Inflammatory macrophage treated with lipopolysaccharide for 1 hour (primary cell): ENCODE data around the gene EFCC1.
"Not testable (repeated sequence)": the region's sequence is repeated elsewhere in the genome, so short reads cannot be mapped to it uniquely, and the experiment has no call there.

Experiments
- DNase-seq, 2 donors: peaks; one replicate each; pipeline ENCODE4 v3.0.0-alpha.2; 2020 to 2022

EFCC1 gene

DNA sequence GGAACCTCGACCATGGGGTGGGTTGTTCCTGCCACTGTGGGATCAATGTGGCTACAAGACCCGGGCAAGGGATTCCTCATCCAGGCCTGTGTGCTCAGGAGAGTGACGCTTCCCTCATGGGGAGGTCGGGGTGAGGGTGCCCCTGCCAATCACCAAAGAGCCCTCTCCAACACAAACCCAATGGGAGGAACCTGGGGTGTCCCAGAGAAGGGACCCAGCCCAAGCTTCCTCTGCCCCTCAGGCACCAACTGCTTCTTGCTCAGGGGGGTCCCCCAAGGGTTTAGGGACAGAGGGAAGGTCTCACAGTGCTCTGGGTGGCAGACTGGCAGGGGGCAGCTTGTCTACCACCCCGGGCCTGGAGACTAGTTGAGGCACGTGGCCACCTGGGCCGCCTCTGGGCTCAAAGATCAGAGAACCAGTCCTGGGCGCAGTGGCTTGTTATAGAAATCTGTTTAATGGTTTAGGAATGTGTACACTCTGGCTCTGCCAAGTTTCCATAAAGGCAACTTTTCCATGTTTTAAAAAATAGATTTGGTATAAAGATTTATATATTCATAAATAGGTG, 86.1 kb downstream of the EFCC1 start:
- no peak for DNase-seq

- DNase-seq, result not testable (repeated sequence)
These were observed 86.8 kb downstream of the EFCC1 start for GRCh38 chr3:129087904-129088303.

GRCh38 chr3:129088312-129088711, 87.2 kb downstream of the EFCC1 start:
- not testable (repeated sequence) for DNase-seq
